Prostate gland (tissue), 2 donors: ENCODE data around the gene XCL1.
"Not testable (repeated sequence)": the region's sequence is repeated elsewhere in the genome, so short reads cannot be mapped to it uniquely, and the experiment has no call there.

ENCODE experiments used
- CTCF ChIP-seq, 4 experiments: fragments of 200-600 bp in 2 of 4; fragments of 450-650 bp in 2 of 4; sonication (generic) in 2 of 4; IDR thresholded peaks; 1 replicate in 3 of 4; 2 replicates in 1 of 4; pipeline ENCODE4 v1.5.1; 2016 to 2019; ENCODE audit warnings: antibody characterized with exemption in 4 of 4, mild to moderate bottlenecking in 2 of 4, moderate library complexity in 2 of 4
- POLR2A ChIP-seq: fragments of 450-650 bp; IDR thresholded peaks from one replicate; pipeline ENCODE4 v1.6.1; 2016; ENCODE audit warnings: antibody characterized with exemption, mild to moderate bottlenecking
- POLR2AphosphoS5 ChIP-seq: sonication (generic); formaldehyde crosslinking; IDR thresholded peaks from one replicate; pipeline ENCODE4 v1.6.1; 2017; ENCODE audit warnings: antibody characterized with exemption

GRCh38 chr1:168545678-168546552 is 30.5 kb upstream of the XCL1 start:
- TF ChIP-seq CTCF (IDR thresholded peaks at IDR 0.05), result peak in 1 of 4 experiments; percentile 20
- not testable (repeated sequence) for TF ChIP-seq POLR2A, POLR2AphosphoS5
